SK-N-SH (cell line): ENCODE measurements around the gene ST6GALNAC5. TPM values are rescaled to one million over a fixed set of nuclear protein-coding genes. Genes with fewer than 3 reads are reported as not detected.

Source experiments
- CTCF ChIA-PET: fragments of 300-600, 350-600 bp; formaldehyde crosslinking; extraction: SDS; loops from one replicate; lab custom pipeline; 2021; lab: Yijun Ruan, JAX
- POLR2A ChIA-PET: fragments of 350-600 bp; sonication (Branson Sonifier 250); formaldehyde crosslinking; extraction: SDS; loops from one replicate; lab custom pipeline; 2020; ENCODE audit warnings: antibody characterized with exemption, inconsistent platforms; lab: Yijun Ruan, JAX
- DNase-seq: peaks from one replicate; pipeline ENCODE4 v3.0.0; 2012
- H2AFZ ChIP-seq: fragments of 200-600 bp; sonication (generic); 2 replicates; pipeline ENCODE4 v1.8.1; 2016; ENCODE audit warnings: antibody characterized with exemption, mild to moderate bottlenecking, low read depth
- H3F3A ChIP-seq: fragments of 200-600 bp; sonication (generic); replicated peaks from 2 replicates; pipeline ENCODE3; 2016; ENCODE audit warnings: antibody characterized with exemption, mild to moderate bottlenecking; ENCODE audit not compliant: insufficient read depth
- H3K27ac ChIP-seq, 2 experiments: fragments of 200-500 bp in 1 of 2; fragments of 200-600 bp in 1 of 2; sonication (Bioruptor generic) in 1 of 2; sonication (generic), shearing (Covaris generic) in 1 of 2; 2 replicates each; pipeline versions ENCODE4 v1.5.1 to v1.6.1; 2014 to 2016; ENCODE audit warnings: low read depth in 2 of 2, inconsistent platforms in 1 of 2, low read length in 1 of 2, mild to moderate bottlenecking in 1 of 2, mixed read lengths in 1 of 2
- H3K27me3 ChIP-seq: fragments of 200-600 bp; sonication (generic), shearing (Covaris generic); 2 replicates; pipeline ENCODE4 v1.6.1; 2016; ENCODE audit warnings: mixed run types; ENCODE audit not compliant: insufficient read depth
- H3K36me3 ChIP-seq, 2 experiments: fragments of 200-500 bp in 1 of 2; fragments of 200-600 bp in 1 of 2; sonication (Bioruptor generic) in 1 of 2; sonication (generic) in 1 of 2; replicated peaks in 1 of 2; 2 replicates each; pipeline versions ENCODE3 to v1.5.1; 2014 to 2016; ENCODE audit warnings: low read length in 1 of 2, mild to moderate bottlenecking in 1 of 2; ENCODE audit not compliant: insufficient read depth in 2 of 2, control insufficient read depth in 1 of 2
- H3K4me1 ChIP-seq, 2 experiments: fragments of 200-500 bp in 1 of 2; fragments of 200-600 bp in 1 of 2; sonication (Bioruptor generic) in 1 of 2; sonication (generic), shearing (Covaris generic) in 1 of 2; 2 replicates each; pipeline versions ENCODE4 v1.5.1 to v1.6.1; 2014 to 2016; ENCODE audit warnings: low read depth in 1 of 2, low read length in 1 of 2, mixed run types in 1 of 2; ENCODE audit not compliant: insufficient read depth in 2 of 2, control insufficient read depth in 1 of 2
- H3K4me2 ChIP-seq: fragments of 200-600 bp; sonication (generic), shearing (Covaris generic); 2 replicates; pipeline ENCODE4 v1.6.1; 2017; ENCODE audit warnings: mixed run types
- H3K4me3 ChIP-seq, 2 experiments: fragments of 200-500 bp in 1 of 2; fragments of 200-600 bp in 1 of 2; sonication (Bioruptor generic) in 1 of 2; sonication (generic), shearing (Covaris generic) in 1 of 2; 2 replicates each; pipeline versions ENCODE4 v1.5.1 to v1.8.1; 2014 to 2016; ENCODE audit warnings: low read depth in 2 of 2, inconsistent platforms in 1 of 2, low read length in 1 of 2, mild to moderate bottlenecking in 1 of 2, mixed read lengths in 1 of 2, moderate library complexity in 1 of 2
- H3K79me2 ChIP-seq: fragments of 200-600 bp; sonication (generic); 2 replicates; pipeline ENCODE4 v1.8.1; 2017; ENCODE audit warnings: mild to moderate bottlenecking; ENCODE audit not compliant: insufficient read depth
- H3K9ac ChIP-seq: fragments of 200-600 bp; sonication (generic); 2 replicates; pipeline ENCODE4 v1.6.1; 2017; ENCODE audit warnings: mixed run types
- H3K9me2 ChIP-seq: fragments of 200-600 bp; sonication (generic); 2 replicates; pipeline ENCODE4 v1.6.1; 2017; ENCODE audit warnings: mixed run types
- H3K9me3 ChIP-seq: fragments of 200-600 bp; sonication (generic); 2 replicates; pipeline ENCODE4 v1.6.1; 2017; ENCODE audit warnings: mixed run types, mild to moderate bottlenecking, moderate library complexity
- H4K20me1 ChIP-seq: fragments of 200-600 bp; sonication (generic); 2 replicates; pipeline ENCODE4 v1.6.1; 2017; ENCODE audit warnings: mild to moderate bottlenecking, mixed run types; ENCODE audit not compliant: insufficient read depth
- ELF1 ChIP-seq: IDR thresholded peaks from 2 replicates; pipeline ENCODE4 v1.4.0; 2012
- EP300 ChIP-seq, 2 experiments: IDR thresholded peaks; 2 replicates each; pipeline versions ENCODE4 v1.4.0 to v1.6.1; 2012; ENCODE audit warnings: borderline replicate concordance in 1 of 2, low read depth in 1 of 2, low read length in 1 of 2
- FOSL2 ChIP-seq: IDR thresholded peaks from 2 replicates; pipeline ENCODE4 v1.4.0; 2012; ENCODE audit warnings: low read depth, mild to moderate bottlenecking, moderate library complexity, borderline replicate concordance
- FOXJ3 ChIP-seq: sonication (generic); formaldehyde crosslinking; IDR thresholded peaks from 2 replicates; pipeline ENCODE4 v1.5.1; 2020; ENCODE audit warnings: mild to moderate bottlenecking, missing genetic modification reagents
- JUND ChIP-seq: IDR thresholded peaks from 2 replicates; pipeline ENCODE4 v1.4.0; 2012
- MEF2A ChIP-seq: IDR thresholded peaks from 2 replicates; pipeline ENCODE4 v1.4.0; 2012; ENCODE audit warnings: low read depth, borderline replicate concordance
- PBX3 ChIP-seq: IDR thresholded peaks from 2 replicates; pipeline ENCODE4; 2012
- REST ChIP-seq: IDR thresholded peaks from 2 replicates; pipeline ENCODE4 v1.6.1; 2012; ENCODE audit warnings: mild to moderate bottlenecking, low read depth, low read length, moderate library complexity
- SIN3A ChIP-seq: IDR thresholded peaks from 2 replicates; pipeline ENCODE4 v1.6.1; 2012; ENCODE audit warnings: low read depth, mild to moderate bottlenecking, low read length, moderate library complexity, borderline replicate concordance
- SMC3 ChIP-seq: IDR thresholded peaks from 2 replicates; pipeline ENCODE4 v1.6.1; 2012; ENCODE audit warnings: low read depth, low read length, improper control_type of control experiment
- TAF1 ChIP-seq: IDR thresholded peaks from 2 replicates; pipeline ENCODE4 v1.6.1; 2012; ENCODE audit warnings: low read depth, mild to moderate bottlenecking, low read length, moderate library complexity, borderline replicate concordance
- TCF12 ChIP-seq: IDR thresholded peaks from 2 replicates; pipeline ENCODE4 v1.4.0; 2012
- YY1 ChIP-seq: IDR thresholded peaks from 2 replicates; pipeline ENCODE4 v1.4.0; 2012; ENCODE audit warnings: low read depth, mild to moderate bottlenecking
- ZBTB33 ChIP-seq: IDR thresholded peaks from 2 replicates; pipeline ENCODE4 v1.4.0; 2012; ENCODE audit warnings: low read depth, borderline replicate concordance
- WGBS: methylation state at CpG from one replicate; pipeline ENCODE4 v1.1.6; 2017; ENCODE audit warnings: low lambda C conversion rate; 5-methylcytosine and 5-hydroxymethylcytosine counted together
- polyA plus RNA-seq, 3 experiments: library from polyadenylated mRNA; depleted of rRNA; stranded (reverse); fragments of >200 nt; gene quantifications; 2 replicates each; pipeline ENCODE4 v1.2.3, GENCODE V29; 2012
- TF ChIP-seq, protein P1 (sequence below): IDR thresholded peaks from 2 replicates; pipeline ENCODE4 v1.4.0; 2012; ENCODE audit warnings: low read depth, borderline replicate concordance
- TF ChIP-seq, protein P2 (sequence below): IDR thresholded peaks from 2 replicates; pipeline ENCODE4 v1.4.0; 2012; ENCODE audit warnings: low read depth

The ST6GALNAC5 gene
- polyA plus RNA-seq, 1 of the 3 experiments (the other 2 are of a cell fraction): 10.6 TPM

GRCh38 chr1:76857973-76858372, 9.3 kb upstream of the ST6GALNAC5 start (continued):
- no peak for TF ChIP-seq PBX3
- TF ChIP-seq, protein P1, sequence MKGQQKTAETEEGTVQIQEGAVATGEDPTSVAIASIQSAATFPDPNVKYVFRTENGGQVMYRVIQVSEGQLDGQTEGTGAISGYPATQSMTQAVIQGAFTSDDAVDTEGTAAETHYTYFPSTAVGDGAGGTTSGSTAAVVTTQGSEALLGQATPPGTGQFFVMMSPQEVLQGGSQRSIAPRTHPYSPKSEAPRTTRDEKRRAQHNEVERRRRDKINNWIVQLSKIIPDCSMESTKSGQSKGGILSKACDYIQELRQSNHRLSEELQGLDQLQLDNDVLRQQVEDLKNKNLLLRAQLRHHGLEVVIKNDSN: no peak

- no peaks in the 10 kb centered on the region for H3K79me2 ChIP-seq
- 0 out of 2 replicates have a peak, but pooled peaks have one; percentile 28 for TF ChIP-seq PBX3
- no peak for TF ChIP-seq YY1
- TF ChIP-seq TCF12: 0 out of 2 replicates have a peak, but pooled peaks have one; percentile 11
- 0 out of 2 replicates have a peak, but pooled peaks have one; percentile 14 for TF ChIP-seq FOSL2
- no peak for TF ChIP-seq ELF1
- TF ChIP-seq SIN3A: no peak
- TF ChIP-seq FOXJ3 (CRISPR knock-in tag): no peak
- no peak for TF ChIP-seq TAF1
- peak; percentile 14; the same call in 1 of the 2 replicates for TF ChIP-seq JUND
- TF ChIP-seq, protein P2, sequence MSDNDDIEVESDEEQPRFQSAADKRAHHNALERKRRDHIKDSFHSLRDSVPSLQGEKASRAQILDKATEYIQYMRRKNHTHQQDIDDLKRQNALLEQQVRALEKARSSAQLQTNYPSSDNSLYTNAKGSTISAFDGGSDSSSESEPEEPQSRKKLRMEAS: no peak
- no peak for TF ChIP-seq EP300 (IDR thresholded peaks at IDR 0.05; ENCODE audit: borderline replicate concordance in 1 of 2, low read depth in 1 of 2, low read length in 1 of 2)
- no peak for TF ChIP-seq REST
- no peak for TF ChIP-seq SMC3
- TF ChIP-seq ZBTB33: no peak
- TF ChIP-seq MEF2A: no peak
- peaks cover 3 to 9% of the 10 kb centered on the region in 2 experiments; a peak in 2 of 4 replicates for H3K4me1 ChIP-seq
- no peak overlapping the region for H3K27ac ChIP-seq
- DNase-seq: no peak
- H3K27me3 ChIP-seq: no peaks in the 10 kb centered on the region
- H3F3A ChIP-seq: peaks cover 6% of the 10 kb centered on the region
- H3K9ac ChIP-seq: no peak overlapping the region
- no peak overlapping the region for H3K4me3 ChIP-seq
- WGBS: 69% methylated on average over 2 of the region's 2 CpGs
- no peak overlapping the region for H3K4me2 ChIP-seq
- ChIA-PET CTCF (no interaction called here), POLR2A (no interaction called here)
- no peak overlapping the region for H2AFZ ChIP-seq
- no peaks in the 10 kb centered on the region for H3K9me2 ChIP-seq
- H4K20me1 ChIP-seq: no peaks in the 10 kb centered on the region
- no peaks in the 10 kb centered on the region for H3K9me3 ChIP-seq
- H3K36me3 ChIP-seq: no peaks in the 10 kb centered on the region
These were observed 6.1 kb upstream of the ST6GALNAC5 start for GRCh38 chr1:76861149-76861548.
